GM23248 (cell line): ENCODE results near the gene DDTL.
"Not testable (repeated sequence)": the region's sequence is repeated elsewhere in the genome, so short reads cannot be mapped to it uniquely, and the experiment has no call there.

ENCODE experiments used
- EZH2 ChIP-seq: fragments of 200-600 bp; sonication (generic); IDR thresholded peaks from 2 replicates; pipeline ENCODE4 v1.6.1; 2018; ENCODE audit warnings: antibody characterized with exemption, mild to moderate bottlenecking; ENCODE audit not compliant: insufficient read depth, poor library complexity, severe bottlenecking
- EZH2phosphoT487 ChIP-seq: fragments of 200-600 bp; sonication (generic); IDR thresholded peaks from 2 replicates; pipeline ENCODE4 v1.6.1; 2018; ENCODE audit warnings: antibody characterized with exemption, moderate library complexity, mild to moderate bottlenecking, low read depth; ENCODE audit not compliant: insufficient read depth

DNA sequence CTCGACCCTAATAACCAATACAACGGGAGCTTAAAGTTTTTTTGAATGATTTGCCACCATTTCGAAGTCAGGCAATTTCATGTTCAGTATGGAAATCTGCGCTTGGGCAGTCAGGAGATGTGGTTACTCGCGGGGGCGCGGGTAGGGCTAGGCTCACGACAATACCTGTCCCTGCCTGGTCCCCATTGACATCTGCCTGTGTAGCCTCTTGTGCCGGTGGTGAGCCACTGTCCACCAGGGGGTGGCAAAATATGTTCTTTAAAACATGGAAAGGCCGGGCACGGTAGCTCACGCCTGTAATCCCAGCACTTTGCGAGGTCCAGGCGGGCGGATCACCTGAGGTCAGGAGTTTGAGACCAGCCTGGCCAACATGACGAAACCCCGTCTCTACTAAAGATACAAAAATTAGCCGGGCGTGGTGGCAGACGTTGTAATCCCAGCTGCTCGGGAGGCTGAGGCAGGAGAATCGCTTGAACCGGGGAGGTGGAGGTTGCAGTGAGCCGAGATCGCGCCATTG, 8.2 kb downstream of the DDTL start:
- not testable (repeated sequence) for TF ChIP-seq EZH2, EZH2phosphoT487
